K562 (cell line): ENCODE data around the gene DNAJB13. TPM values are rescaled to one million over a fixed set of nuclear protein-coding genes. Genes with fewer than 3 reads are reported as not detected.

ENCODE experiments used
- HLTF ChIP-seq: fragments of 450-650 bp; IDR thresholded peaks from 2 replicates; pipeline ENCODE4 v1.6.1; 2016
- ID3 ChIP-seq, 2 experiments: fragments of 250-450 bp in 1 of 2; fragments of 450-650 bp in 1 of 2; sonication (Bioruptor Pico) in 1 of 2; IDR thresholded peaks; 2 replicates each; pipeline versions ENCODE4 v1.6.1 to v1.8.0; 2016 to 2021; ENCODE audit warnings: mild to moderate bottlenecking in 2 of 2, moderate library complexity in 2 of 2, missing compliant biosample characterization in 1 of 2, missing genetic modification characterization in 1 of 2
- JUND ChIP-seq, 2 experiments: IDR thresholded peaks; 2 replicates in 1 of 2; 3 replicates in 1 of 2; pipeline ENCODE4 v1.6.1; 2011; ENCODE audit warnings: borderline replicate concordance in 2 of 2, low read depth in 2 of 2, low read length in 2 of 2, improper control_type of control experiment in 1 of 2, missing biosample characterization in 1 of 2, missing genetic modification characterization in 1 of 2, missing genetic modification reagents in 1 of 2
- KLF13 ChIP-seq: fragments of 450-650 bp; IDR thresholded peaks from 2 replicates; pipeline ENCODE4 v1.6.1; 2016; ENCODE audit warnings: missing genetic modification characterization, low read depth, mild to moderate bottlenecking, missing compliant biosample characterization, moderate library complexity, borderline replicate concordance
- MAX ChIP-seq: sonication (generic); formaldehyde crosslinking; IDR thresholded peaks from 2 replicates; pipeline ENCODE4 v1.9.0; 2022; ENCODE audit warnings: mild to moderate bottlenecking, missing genetic modification reagents
- NONO ChIP-seq, 2 experiments: fragments of 200-400 bp in 1 of 2; fragments of 450-650 bp in 1 of 2; formaldehyde crosslinking in 1 of 2; IDR thresholded peaks; 2 replicates each; pipeline ENCODE4 v1.6.1; 2017; ENCODE audit warnings: low read depth in 2 of 2, mild to moderate bottlenecking in 2 of 2, moderate library complexity in 2 of 2, low read length in 1 of 2
- PBX2 ChIP-seq, 2 experiments: IDR thresholded peaks in 1 of 2; conservative IDR thresholded peaks in 1 of 2; 2 replicates each; pipeline ENCODE4 v1.6.1; 2016; ENCODE audit warnings: low read depth in 2 of 2, mild to moderate bottlenecking in 1 of 2, missing compliant biosample characterization in 1 of 2, missing genetic modification characterization in 1 of 2, moderate library complexity in 1 of 2
- POLR2G ChIP-seq: fragments of 200-400 bp; formaldehyde crosslinking; IDR thresholded peaks from 2 replicates; pipeline ENCODE4 v1.6.1; 2017; ENCODE audit warnings: low read depth, mild to moderate bottlenecking, antibody characterized with exemption, low read length, moderate library complexity
- POLR3A ChIP-seq: IDR thresholded peaks from 2 replicates; pipeline ENCODE4 v1.6.1; 2011; ENCODE audit warnings: borderline replicate concordance, mild to moderate bottlenecking, moderate library complexity; ENCODE audit not compliant: insufficient read length, insufficient read depth; ENCODE audit errors: extremely low read depth
- TBP ChIP-seq: optimal IDR thresholded peaks from 2 replicates; pipeline ENCODE3; 2011; ENCODE audit warnings: low read depth, low read length, improper control_type of control experiment
- TCFL5 ChIP-seq: fragments of 250-450 bp; sonication (Bioruptor Pico); conservative IDR thresholded peaks from 2 replicates; pipeline ENCODE4 v1.6.1; 2021; ENCODE audit warnings: mild to moderate bottlenecking, moderate library complexity, matching md5 sums
- ZBED1 ChIP-seq: IDR thresholded peaks from 2 replicates; pipeline ENCODE4 v1.6.1; 2014
- ZBTB17 ChIP-seq: fragments of 450-650 bp; formaldehyde crosslinking; IDR thresholded peaks from 2 replicates; pipeline ENCODE4 v1.4.0; 2020; ENCODE audit warnings: mild to moderate bottlenecking
- ZNF24 ChIP-seq: fragments of 450-650 bp; IDR thresholded peaks from 2 replicates; pipeline ENCODE4 v1.6.1; 2016
- ZNF274 ChIP-seq: IDR thresholded peaks from 2 replicates; pipeline ENCODE4 v1.6.1; 2011; ENCODE audit warnings: low read depth, mild to moderate bottlenecking, low read length, moderate library complexity, borderline replicate concordance
- ZNF511 ChIP-seq: sonication (generic); formaldehyde crosslinking; IDR thresholded peaks from 2 replicates; pipeline ENCODE4 v1.8.0; 2022; ENCODE audit warnings: mild to moderate bottlenecking, missing genetic modification reagents
- ZNF583 ChIP-seq: fragments of 250-450 bp; sonication (Bioruptor Pico); IDR thresholded peaks from 2 replicates; pipeline ENCODE4 v1.4.0; 2020
- ZNF655 ChIP-seq: fragments of 250-450 bp; sonication (Bioruptor Pico); IDR thresholded peaks from 2 replicates; pipeline ENCODE4 v1.5.0; 2021
- ZNF76 ChIP-seq: fragments of 250-450 bp; sonication (Bioruptor Pico); IDR thresholded peaks from 2 replicates; pipeline ENCODE4 v1.4.0; 2020; ENCODE audit warnings: mild to moderate bottlenecking, moderate library complexity, borderline replicate concordance
- polyA plus RNA-seq, 8 experiments: library from polyadenylated mRNA; depleted of rRNA in 4 of 8; stranded (reverse) in 5 of 8; unstranded in 3 of 8; fragments of >200 nt; fragmentation: Nextera tagmentation in 2 of 8; fragmentation: Illumina TruSeq in 1 of 8; extraction: Ambion mirVana in 2 of 8; extraction: Trizol in 1 of 8; gene quantifications; 2 replicates each; pipeline versions ENCODE4 v1.2.1 to v1.2.3, GENCODE V29; 2011 to 2014; ENCODE audit warnings: inconsistent platforms in 1 of 8, missing spikeins in 1 of 8
- total RNA-seq, 7 experiments: library from RNA; depleted of rRNA in 6 of 7; stranded (reverse); fragments of >200 nt in 6 of 7; fragmentation: Illumina TruSeq in 2 of 7; extraction: Trizol in 2 of 7; gene quantifications; 2 replicates each; pipeline versions ENCODE4 v1.2.1 to v1.2.3, GENCODE V29; 2011 to 2021; ENCODE audit warnings: low replicate concordance in 1 of 7

Gene DNAJB13
- total and polyA plus RNA-seq, 9 of the 15 experiments (the other 6 are each of a cell fraction or from before 2014, with no cell fraction given), result 0.14 TPM; not detected in 8

- TF ChIP-seq ID3 (CRISPR knock-in tag; IDR thresholded peaks at IDR 0.05) (no peak), ID3 (tag; IDR thresholded peaks at IDR 0.05) (peak; percentile 99), PBX2 (CRISPR knock-in tag; IDR thresholded peaks at IDR 0.05; ENCODE audit: low read depth) (no peak), PBX2 (tag; conservative IDR thresholded peaks at IDR 0.05; ENCODE audit: low read depth) (peak; percentile 63), ZNF511 (CRISPR knock-in tag) (peak; percentile 56), ZBED1 (peak; percentile 92), ZNF76 (CRISPR knock-in tag) (peak; percentile 83), KLF13 (tag) (peak; percentile 85; the same call in 1 of the 2 replicates), POLR3A (peak; percentile 6), MAX (CRISPR knock-in tag) (peak; percentile 95), ZBTB17 (peak; percentile 81), TBP (no peak), ZNF274 (peak; percentile 79; the same call in 1 of the 2 replicates), TCFL5 (CRISPR knock-in tag) (0 out of 2 replicates have a peak, but pooled peaks have one; percentile 47), HLTF (peak; percentile 77; the same call in 1 of the 2 replicates), ZNF583 (CRISPR knock-in tag) (peak; percentile 94), NONO (IDR thresholded peaks at IDR 0.05; ENCODE audit: low read depth in 2 of 2, low read length in 1 of 2) (peak in 1 of 2 experiments; percentile 85; a peak in 2 of 4 replicates), JUND (IDR thresholded peaks at IDR 0.05; ENCODE audit: borderline replicate concordance, low read depth, low read length) (peak; percentile 65), JUND (tag; IDR thresholded peaks at IDR 0.05; ENCODE audit: borderline replicate concordance, low read depth, low read length) (peak; percentile 86; the same call in 1 of the 3 replicates), POLR2G (peak; percentile 51), ZNF24 (peak; percentile 75), ZNF655 (CRISPR knock-in tag) (no peak)
These were observed 60.7 kb downstream of the DNAJB13 start (continued) for GRCh38 chr11:74011360-74012073.
